WTC11 (cell line): ENCODE measurements around the gene ZFP91.

Experiments
- ESRRA ChIP-seq: sonication (generic); formaldehyde crosslinking; IDR thresholded peaks from 2 replicates; pipeline ENCODE4 v1.8.1; 2022; ENCODE audit warnings: mild to moderate bottlenecking, missing genetic modification reagents, borderline replicate concordance
- NR3C1 ChIP-seq: sonication (generic); formaldehyde crosslinking; conservative IDR thresholded peaks from 2 replicates; pipeline ENCODE4 v1.8.1; 2023; ENCODE audit warnings: low read depth, mild to moderate bottlenecking, missing genetic modification reagents
- ZNF671 ChIP-seq: fragments of 250-450 bp; sonication (Bioruptor Pico); IDR thresholded peaks from 2 replicates; pipeline ENCODE4 v1.8.0; 2021; ENCODE audit warnings: mild to moderate bottlenecking
- TF ChIP-seq, protein P1 (sequence below): fragments of 200-600 bp; IDR thresholded peaks from 2 replicates; pipeline ENCODE4 v1.8.0; 2022; ENCODE audit warnings: antibody characterized with exemption
- TF ChIP-seq, protein P2 (sequence below): sonication (generic); formaldehyde crosslinking; IDR thresholded peaks from 2 replicates; pipeline ENCODE4 v1.8.1; 2023; ENCODE audit warnings: mild to moderate bottlenecking, missing genetic modification reagents, moderate library complexity
- TF ChIP-seq, protein P3 (sequence below): sonication (generic); formaldehyde crosslinking; IDR thresholded peaks from 2 replicates; pipeline ENCODE4 v1.8.0; 2023; ENCODE audit warnings: missing genetic modification reagents, mild to moderate bottlenecking, borderline replicate concordance

DNA sequence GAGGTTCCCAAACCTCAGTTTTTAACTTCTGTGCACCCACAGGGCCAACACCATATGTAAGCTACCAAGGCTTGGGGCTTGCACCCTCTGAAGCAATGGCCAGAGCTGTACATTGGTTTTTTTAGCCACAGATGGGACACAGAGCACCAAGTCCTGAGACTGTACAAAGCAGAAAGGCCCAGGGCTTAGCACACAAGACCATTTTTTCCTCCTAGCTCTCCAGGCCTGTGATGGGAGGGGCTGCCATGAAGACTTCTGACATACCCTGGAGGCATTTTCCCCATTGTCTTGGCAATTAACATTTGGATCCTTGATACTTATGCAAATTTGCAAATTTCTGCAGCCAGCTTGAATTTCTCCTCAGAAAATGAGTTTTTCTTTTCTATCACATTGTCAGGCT lies 67.0 kb downstream of the ZFP91 start:
- TF ChIP-seq, protein P1, sequence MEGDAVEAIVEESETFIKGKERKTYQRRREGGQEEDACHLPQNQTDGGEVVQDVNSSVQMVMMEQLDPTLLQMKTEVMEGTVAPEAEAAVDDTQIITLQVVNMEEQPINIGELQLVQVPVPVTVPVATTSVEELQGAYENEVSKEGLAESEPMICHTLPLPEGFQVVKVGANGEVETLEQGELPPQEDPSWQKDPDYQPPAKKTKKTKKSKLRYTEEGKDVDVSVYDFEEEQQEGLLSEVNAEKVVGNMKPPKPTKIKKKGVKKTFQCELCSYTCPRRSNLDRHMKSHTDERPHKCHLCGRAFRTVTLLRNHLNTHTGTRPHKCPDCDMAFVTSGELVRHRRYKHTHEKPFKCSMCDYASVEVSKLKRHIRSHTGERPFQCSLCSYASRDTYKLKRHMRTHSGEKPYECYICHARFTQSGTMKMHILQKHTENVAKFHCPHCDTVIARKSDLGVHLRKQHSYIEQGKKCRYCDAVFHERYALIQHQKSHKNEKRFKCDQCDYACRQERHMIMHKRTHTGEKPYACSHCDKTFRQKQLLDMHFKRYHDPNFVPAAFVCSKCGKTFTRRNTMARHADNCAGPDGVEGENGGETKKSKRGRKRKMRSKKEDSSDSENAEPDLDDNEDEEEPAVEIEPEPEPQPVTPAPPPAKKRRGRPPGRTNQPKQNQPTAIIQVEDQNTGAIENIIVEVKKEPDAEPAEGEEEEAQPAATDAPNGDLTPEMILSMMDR = no peak
- TF ChIP-seq, protein P2, sequence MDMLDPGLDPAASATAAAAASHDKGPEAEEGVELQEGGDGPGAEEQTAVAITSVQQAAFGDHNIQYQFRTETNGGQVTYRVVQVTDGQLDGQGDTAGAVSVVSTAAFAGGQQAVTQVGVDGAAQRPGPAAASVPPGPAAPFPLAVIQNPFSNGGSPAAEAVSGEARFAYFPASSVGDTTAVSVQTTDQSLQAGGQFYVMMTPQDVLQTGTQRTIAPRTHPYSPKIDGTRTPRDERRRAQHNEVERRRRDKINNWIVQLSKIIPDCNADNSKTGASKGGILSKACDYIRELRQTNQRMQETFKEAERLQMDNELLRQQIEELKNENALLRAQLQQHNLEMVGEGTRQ (CRISPR knock-in tag) = no peak
- TF ChIP-seq NR3C1 (CRISPR knock-in tag) (no peak), ZNF671 (no peak), ESRRA (no peak)
- TF ChIP-seq, protein P3, sequence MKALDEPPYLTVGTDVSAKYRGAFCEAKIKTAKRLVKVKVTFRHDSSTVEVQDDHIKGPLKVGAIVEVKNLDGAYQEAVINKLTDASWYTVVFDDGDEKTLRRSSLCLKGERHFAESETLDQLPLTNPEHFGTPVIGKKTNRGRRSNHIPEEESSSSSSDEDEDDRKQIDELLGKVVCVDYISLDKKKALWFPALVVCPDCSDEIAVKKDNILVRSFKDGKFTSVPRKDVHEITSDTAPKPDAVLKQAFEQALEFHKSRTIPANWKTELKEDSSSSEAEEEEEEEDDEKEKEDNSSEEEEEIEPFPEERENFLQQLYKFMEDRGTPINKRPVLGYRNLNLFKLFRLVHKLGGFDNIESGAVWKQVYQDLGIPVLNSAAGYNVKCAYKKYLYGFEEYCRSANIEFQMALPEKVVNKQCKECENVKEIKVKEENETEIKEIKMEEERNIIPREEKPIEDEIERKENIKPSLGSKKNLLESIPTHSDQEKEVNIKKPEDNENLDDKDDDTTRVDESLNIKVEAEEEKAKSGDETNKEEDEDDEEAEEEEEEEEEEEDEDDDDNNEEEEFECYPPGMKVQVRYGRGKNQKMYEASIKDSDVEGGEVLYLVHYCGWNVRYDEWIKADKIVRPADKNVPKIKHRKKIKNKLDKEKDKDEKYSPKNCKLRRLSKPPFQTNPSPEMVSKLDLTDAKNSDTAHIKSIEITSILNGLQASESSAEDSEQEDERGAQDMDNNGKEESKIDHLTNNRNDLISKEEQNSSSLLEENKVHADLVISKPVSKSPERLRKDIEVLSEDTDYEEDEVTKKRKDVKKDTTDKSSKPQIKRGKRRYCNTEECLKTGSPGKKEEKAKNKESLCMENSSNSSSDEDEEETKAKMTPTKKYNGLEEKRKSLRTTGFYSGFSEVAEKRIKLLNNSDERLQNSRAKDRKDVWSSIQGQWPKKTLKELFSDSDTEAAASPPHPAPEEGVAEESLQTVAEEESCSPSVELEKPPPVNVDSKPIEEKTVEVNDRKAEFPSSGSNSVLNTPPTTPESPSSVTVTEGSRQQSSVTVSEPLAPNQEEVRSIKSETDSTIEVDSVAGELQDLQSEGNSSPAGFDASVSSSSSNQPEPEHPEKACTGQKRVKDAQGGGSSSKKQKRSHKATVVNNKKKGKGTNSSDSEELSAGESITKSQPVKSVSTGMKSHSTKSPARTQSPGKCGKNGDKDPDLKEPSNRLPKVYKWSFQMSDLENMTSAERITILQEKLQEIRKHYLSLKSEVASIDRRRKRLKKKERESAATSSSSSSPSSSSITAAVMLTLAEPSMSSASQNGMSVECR (CRISPR knock-in tag) = no peak
